ENCODE data around the gene COL12A1.

- no peak for TF ChIP-seq CTCF (IDR thresholded peaks at IDR 0.05)
- no peak for TF ChIP-seq REST (IDR thresholded peaks at IDR 0.05; ENCODE audit: insufficient read depth in 1 of 2, low read depth in 2 of 2, low read length in 1 of 2)
- TF ChIP-seq POLR2AphosphoS5 (IDR thresholded peaks at IDR 0.05; ENCODE audit: low read depth, low read length): no peak
These were observed 70.4 kb downstream of the COL12A1 start for GRCh38 chr6:75135450-75135849.

Measured in Panc1 (cell line).